Panc1 (cell line): Measurements from ENCODE around the gene LTBP2. TPM values are rescaled to one million over a fixed set of nuclear protein-coding genes. Genes with fewer than 3 reads are reported as not detected.

ENCODE experiments used
- ATAC-seq: fragments of 200-7000 bp; cut with Tn5 transposase; 2 replicates; pipeline ENCODE4 v1.9.1; 2020; ENCODE audit warnings: mild to moderate bottlenecking, moderate library complexity
- BruUV-seq: library from RNA; stranded (reverse); fragments of 400-500 nt; replicated peaks from 2 replicates; lab custom pipeline; 2021; lab: Mats Ljungman, UMichigan
- CTCF ChIA-PET: fragments of 300-600 bp; sonication (Branson Sonifier 250); formaldehyde crosslinking; loops from one replicate; lab custom pipeline; 2022; ENCODE audit warnings: antibody characterized with exemption; lab: Charles Lee
- POLR2A ChIA-PET: fragments of 300-600 bp; sonication (Branson Sonifier 250); formaldehyde crosslinking; loops from one replicate; lab custom pipeline; 2022; ENCODE audit warnings: antibody characterized with exemption; lab: Charles Lee
- DNase-seq: peaks from one replicate; pipeline ENCODE4 v3.0.0-alpha.2; 2010; ENCODE audit warnings: low read depth, low spot score
- H3K27ac ChIP-seq: 2 replicates; pipeline ENCODE4 v1.5.1; 2011; ENCODE audit warnings: mild to moderate bottlenecking, low read length, inconsistent platforms
- H3K27me3 ChIP-seq: fragments of 200-500 bp; sonication (Bioruptor generic); 2 replicates; pipeline ENCODE4 v1.6.0; 2014; ENCODE audit warnings: low read length, inconsistent platforms; ENCODE audit not compliant: control insufficient read depth, insufficient read depth
- H3K36me3 ChIP-seq: fragments of 200-500 bp; sonication (Bioruptor generic); 2 replicates; pipeline ENCODE4 v1.5.1; 2014; ENCODE audit warnings: inconsistent platforms, mild to moderate bottlenecking, low read length, moderate library complexity; ENCODE audit not compliant: control insufficient read depth, insufficient read depth
- H3K4me1 ChIP-seq: 2 replicates; pipeline ENCODE4 v1.5.1; 2011; ENCODE audit warnings: inconsistent platforms, mild to moderate bottlenecking, low read length, moderate library complexity; ENCODE audit not compliant: control insufficient read depth, insufficient read depth
- H3K4me3 ChIP-seq, 2 experiments: 2 replicates each; pipeline ENCODE4 v1.5.1; 2011 to 2012; ENCODE audit warnings: low read depth in 2 of 2, low read length in 2 of 2, mild to moderate bottlenecking in 2 of 2, inconsistent platforms in 1 of 2, moderate library complexity in 1 of 2
- H3K9me3 ChIP-seq: fragments of 200-500 bp; sonication (Bioruptor generic); 2 replicates; pipeline ENCODE4 v1.5.1; 2014; ENCODE audit warnings: low read depth, mild to moderate bottlenecking, inconsistent platforms, low read length, moderate library complexity; ENCODE audit not compliant: control insufficient read depth, insufficient read depth
- POLR2AphosphoS5 ChIP-seq: IDR thresholded peaks from 2 replicates; pipeline ENCODE4 v1.6.1; 2012; ENCODE audit warnings: mild to moderate bottlenecking, low read depth, low read length, moderate library complexity
- SIN3A ChIP-seq: IDR thresholded peaks from 2 replicates; pipeline ENCODE4 v1.6.1; 2012; ENCODE audit warnings: low read depth, mild to moderate bottlenecking, low read length, moderate library complexity, borderline replicate concordance; ENCODE audit not compliant: insufficient read depth
- TCF7L2 ChIP-seq: IDR thresholded peaks from 2 replicates; pipeline ENCODE4 v1.6.1; 2011; ENCODE audit warnings: mild to moderate bottlenecking, low read depth, low read length, inconsistent platforms
- in situ Hi-C: cut with HindIII; loops from 2 replicates; pipeline ENCODE4 v1.10.0; 2016; ENCODE audit warnings: low sequenced_read_pairs, low pct_unique_long_range_greater_than_20kb
- intact Hi-C: fragments of 100-400 bp; cut with micrococcal nuclease; formaldehyde crosslinking; loops from one replicate; pipeline ENCODE4 v1.10.0; 2022; ENCODE audit not compliant: unreplicated experiment
- total RNA-seq: library from RNA; stranded (reverse); gene quantifications from one replicate; pipeline ENCODE4 v1.2.1, GENCODE V29; 2021; ENCODE audit not compliant: unreplicated experiment
- TF ChIP-seq, protein P1 (sequence below): fragments of 450-650 bp; IDR thresholded peaks from 2 replicates; pipeline ENCODE4 v1.5.1; 2017; ENCODE audit warnings: mild to moderate bottlenecking
- TF ChIP-seq, protein P2 (sequence below), 2 experiments: IDR thresholded peaks; 2 replicates each; pipeline ENCODE4 v1.6.1; 2011 to 2012; ENCODE audit warnings: low read depth in 2 of 2, control low read depth in 1 of 2, low read length in 1 of 2, mild to moderate bottlenecking in 1 of 2, moderate library complexity in 1 of 2; ENCODE audit not compliant: insufficient read depth in 1 of 2

LTBP2 gene
- total RNA-seq, 1 experiment from 2014 or later: 69.8 TPM

DNA sequence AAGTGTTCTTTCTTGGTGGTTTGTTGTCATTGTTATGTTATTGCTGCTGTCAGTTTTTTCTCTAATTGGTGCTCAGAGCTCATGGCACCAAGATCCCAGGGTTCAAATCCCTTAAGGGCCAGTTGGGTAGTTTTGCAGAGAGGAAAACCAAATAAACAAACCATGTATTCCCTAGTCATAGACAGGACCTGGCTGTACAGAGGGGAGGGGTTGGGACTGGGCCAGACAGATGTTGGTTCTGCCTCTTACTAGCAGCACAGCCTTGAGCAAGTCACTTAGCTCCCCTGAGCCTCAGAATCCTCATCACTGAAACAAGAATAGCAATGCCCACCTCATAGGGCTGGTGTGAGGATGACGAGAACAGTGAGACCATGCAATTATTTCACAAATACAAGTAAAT is 53.4 kb downstream of the LTBP2 start:
- H3K4me3 ChIP-seq: no peak overlapping the region
- no peaks in the 10 kb centered on the region for H3K4me1 ChIP-seq
- ATAC-seq: no peak
- H3K9me3 ChIP-seq: no peaks in the 10 kb centered on the region
- POLR2A ChIA-PET: no interaction called here
- intact Hi-C loops (no loop called here), in situ Hi-C loops (no loop called here)
- CTCF ChIA-PET: no interaction called here
- H3K27me3 ChIP-seq: no peaks in the 10 kb centered on the region
- H3K27ac ChIP-seq: no peak overlapping the region
- BruUV-seq: no TSS peak
- DNase-seq: no peak
- H3K36me3 ChIP-seq: no peaks in the 10 kb centered on the region
- TF ChIP-seq, protein P1, sequence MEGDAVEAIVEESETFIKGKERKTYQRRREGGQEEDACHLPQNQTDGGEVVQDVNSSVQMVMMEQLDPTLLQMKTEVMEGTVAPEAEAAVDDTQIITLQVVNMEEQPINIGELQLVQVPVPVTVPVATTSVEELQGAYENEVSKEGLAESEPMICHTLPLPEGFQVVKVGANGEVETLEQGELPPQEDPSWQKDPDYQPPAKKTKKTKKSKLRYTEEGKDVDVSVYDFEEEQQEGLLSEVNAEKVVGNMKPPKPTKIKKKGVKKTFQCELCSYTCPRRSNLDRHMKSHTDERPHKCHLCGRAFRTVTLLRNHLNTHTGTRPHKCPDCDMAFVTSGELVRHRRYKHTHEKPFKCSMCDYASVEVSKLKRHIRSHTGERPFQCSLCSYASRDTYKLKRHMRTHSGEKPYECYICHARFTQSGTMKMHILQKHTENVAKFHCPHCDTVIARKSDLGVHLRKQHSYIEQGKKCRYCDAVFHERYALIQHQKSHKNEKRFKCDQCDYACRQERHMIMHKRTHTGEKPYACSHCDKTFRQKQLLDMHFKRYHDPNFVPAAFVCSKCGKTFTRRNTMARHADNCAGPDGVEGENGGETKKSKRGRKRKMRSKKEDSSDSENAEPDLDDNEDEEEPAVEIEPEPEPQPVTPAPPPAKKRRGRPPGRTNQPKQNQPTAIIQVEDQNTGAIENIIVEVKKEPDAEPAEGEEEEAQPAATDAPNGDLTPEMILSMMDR: no peak
- TF ChIP-seq, protein P2, sequence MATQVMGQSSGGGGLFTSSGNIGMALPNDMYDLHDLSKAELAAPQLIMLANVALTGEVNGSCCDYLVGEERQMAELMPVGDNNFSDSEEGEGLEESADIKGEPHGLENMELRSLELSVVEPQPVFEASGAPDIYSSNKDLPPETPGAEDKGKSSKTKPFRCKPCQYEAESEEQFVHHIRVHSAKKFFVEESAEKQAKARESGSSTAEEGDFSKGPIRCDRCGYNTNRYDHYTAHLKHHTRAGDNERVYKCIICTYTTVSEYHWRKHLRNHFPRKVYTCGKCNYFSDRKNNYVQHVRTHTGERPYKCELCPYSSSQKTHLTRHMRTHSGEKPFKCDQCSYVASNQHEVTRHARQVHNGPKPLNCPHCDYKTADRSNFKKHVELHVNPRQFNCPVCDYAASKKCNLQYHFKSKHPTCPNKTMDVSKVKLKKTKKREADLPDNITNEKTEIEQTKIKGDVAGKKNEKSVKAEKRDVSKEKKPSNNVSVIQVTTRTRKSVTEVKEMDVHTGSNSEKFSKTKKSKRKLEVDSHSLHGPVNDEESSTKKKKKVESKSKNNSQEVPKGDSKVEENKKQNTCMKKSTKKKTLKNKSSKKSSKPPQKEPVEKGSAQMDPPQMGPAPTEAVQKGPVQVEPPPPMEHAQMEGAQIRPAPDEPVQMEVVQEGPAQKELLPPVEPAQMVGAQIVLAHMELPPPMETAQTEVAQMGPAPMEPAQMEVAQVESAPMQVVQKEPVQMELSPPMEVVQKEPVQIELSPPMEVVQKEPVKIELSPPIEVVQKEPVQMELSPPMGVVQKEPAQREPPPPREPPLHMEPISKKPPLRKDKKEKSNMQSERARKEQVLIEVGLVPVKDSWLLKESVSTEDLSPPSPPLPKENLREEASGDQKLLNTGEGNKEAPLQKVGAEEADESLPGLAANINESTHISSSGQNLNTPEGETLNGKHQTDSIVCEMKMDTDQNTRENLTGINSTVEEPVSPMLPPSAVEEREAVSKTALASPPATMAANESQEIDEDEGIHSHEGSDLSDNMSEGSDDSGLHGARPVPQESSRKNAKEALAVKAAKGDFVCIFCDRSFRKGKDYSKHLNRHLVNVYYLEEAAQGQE (IDR thresholded peaks at IDR 0.05; ENCODE audit: insufficient read depth in 1 of 2, low read depth in 2 of 2, low read length in 1 of 2): no peak
- TF ChIP-seq TCF7L2 (no peak), SIN3A (no peak), POLR2AphosphoS5 (no peak)

DNA sequence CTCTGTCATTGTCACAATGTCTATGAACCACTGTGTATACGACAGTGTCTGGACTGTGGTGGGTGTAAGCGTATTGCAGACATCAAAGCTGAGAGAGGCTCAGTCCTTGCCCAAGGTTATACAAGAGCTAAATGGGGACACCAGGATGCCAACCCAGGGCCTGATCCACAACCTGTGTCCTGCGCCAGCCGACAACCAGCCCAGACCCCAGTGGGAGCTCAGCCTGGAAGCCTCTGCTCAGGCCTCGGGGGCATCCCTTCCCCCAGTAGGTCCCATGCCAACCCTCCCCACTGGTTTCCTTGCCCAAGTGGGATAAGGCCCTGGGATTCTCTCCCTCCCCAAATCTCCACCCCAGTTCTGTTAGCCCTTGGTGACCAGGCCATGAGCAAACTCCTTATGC is 54.3 kb downstream of the LTBP2 start:
- ChIA-PET POLR2A (no interaction called here), CTCF (no interaction called here)

More for the DNA sequence above, 54.3 kb downstream of the LTBP2 start:
- H3K27me3 ChIP-seq: no peaks in the 10 kb centered on the region
- in situ Hi-C loops (no loop called here), intact Hi-C loops (no loop called here)
- H3K36me3 ChIP-seq: no peaks in the 10 kb centered on the region
- H3K4me1 ChIP-seq: no peaks in the 10 kb centered on the region
- H3K4me3 ChIP-seq: no peak overlapping the region
- no peak for DNase-seq
- H3K27ac ChIP-seq: no peak overlapping the region
- ATAC-seq: no peak
- TF ChIP-seq POLR2AphosphoS5 (no peak), SIN3A (no peak), TCF7L2 (no peak)
- TF ChIP-seq, protein P1: no peak
- TF ChIP-seq, protein P2 (IDR thresholded peaks at IDR 0.05; ENCODE audit: insufficient read depth in 1 of 2, low read depth in 2 of 2, low read length in 1 of 2): no peak
- no peaks in the 10 kb centered on the region for H3K9me3 ChIP-seq
- BruUV-seq: no TSS peak
